Endothelial cell (in vitro differentiated cells): ENCODE data around the gene SUCNR1. TPM values are rescaled to one million over a fixed set of nuclear protein-coding genes. Genes with fewer than 3 reads are reported as not detected.
"Not testable (repeated sequence)": the region's sequence is repeated elsewhere in the genome, so short reads cannot be mapped to it uniquely, and the experiment has no call there.

ENCODE experiments used
- DNase-seq: peaks from one replicate; pipeline ENCODE4 v3.0.0; 2021; ENCODE audit warnings: low spot score
- H3K27ac Mint-ChIP-seq: one replicate; pipeline ENCODE4 v1.8.0; 2021; ENCODE audit warnings: mixed read lengths, inconsistent platforms; ENCODE audit not compliant: unreplicated experiment
- H3K27me3 Mint-ChIP-seq: one replicate; pipeline ENCODE4 v1.8.0; 2021; ENCODE audit warnings: mild to moderate bottlenecking, moderate library complexity, mixed read lengths, inconsistent platforms; ENCODE audit not compliant: unreplicated experiment
- H3K36me3 Mint-ChIP-seq: one replicate; pipeline ENCODE4 v1.8.0; 2021; ENCODE audit warnings: mild to moderate bottlenecking, low read depth, mixed read lengths, inconsistent platforms; ENCODE audit not compliant: unreplicated experiment
- H3K4me1 Mint-ChIP-seq: one replicate; pipeline ENCODE4 v1.8.0; 2021; ENCODE audit warnings: mild to moderate bottlenecking, mixed read lengths, inconsistent platforms; ENCODE audit not compliant: unreplicated experiment
- H3K4me3 Mint-ChIP-seq: one replicate; pipeline ENCODE4 v1.8.0; 2021; ENCODE audit warnings: mild to moderate bottlenecking, mixed read lengths, inconsistent platforms; ENCODE audit not compliant: unreplicated experiment
- H3K9me3 Mint-ChIP-seq: one replicate; pipeline ENCODE4 v1.8.0; 2021; ENCODE audit warnings: mixed read lengths, inconsistent platforms; ENCODE audit not compliant: unreplicated experiment
- CTCF ChIP-seq: fragments of 200-600 bp; sonication (generic); IDR thresholded peaks from one replicate; pipeline ENCODE4 v1.5.0; 2021; ENCODE audit warnings: antibody characterized with exemption; ENCODE audit not compliant: unreplicated experiment
- total RNA-seq: library from RNA; stranded (reverse); fragmentation: NEBNext Ultra II Directional; extraction: Animal tissue kit (Norgen Biotek cat#: 25700); gene quantifications from one replicate; pipeline ENCODE4 v1.2.1, GENCODE V29; 2021; ENCODE audit not compliant: unreplicated experiment

SUCNR1 gene
- total RNA-seq, 1 donor from 2014 or later = 0.05 TPM

- H3K36me3 Mint-ChIP-seq = no peaks in the 10 kb centered on the region
- H3K4me3 Mint-ChIP-seq = no peak overlapping the region
- peaks cover 5% of the 10 kb centered on the region for H3K4me1 Mint-ChIP-seq
- no peak for DNase-seq
- no peaks in the 10 kb centered on the region for H3K27me3 Mint-ChIP-seq
- H3K9me3 Mint-ChIP-seq = no peaks in the 10 kb centered on the region
- no peak overlapping the region for H3K27ac Mint-ChIP-seq
- TF ChIP-seq CTCF = no peak
Observed at GRCh38 chr3:151879037-151879436, 5.6 kb downstream of the SUCNR1 start.

DNA sequence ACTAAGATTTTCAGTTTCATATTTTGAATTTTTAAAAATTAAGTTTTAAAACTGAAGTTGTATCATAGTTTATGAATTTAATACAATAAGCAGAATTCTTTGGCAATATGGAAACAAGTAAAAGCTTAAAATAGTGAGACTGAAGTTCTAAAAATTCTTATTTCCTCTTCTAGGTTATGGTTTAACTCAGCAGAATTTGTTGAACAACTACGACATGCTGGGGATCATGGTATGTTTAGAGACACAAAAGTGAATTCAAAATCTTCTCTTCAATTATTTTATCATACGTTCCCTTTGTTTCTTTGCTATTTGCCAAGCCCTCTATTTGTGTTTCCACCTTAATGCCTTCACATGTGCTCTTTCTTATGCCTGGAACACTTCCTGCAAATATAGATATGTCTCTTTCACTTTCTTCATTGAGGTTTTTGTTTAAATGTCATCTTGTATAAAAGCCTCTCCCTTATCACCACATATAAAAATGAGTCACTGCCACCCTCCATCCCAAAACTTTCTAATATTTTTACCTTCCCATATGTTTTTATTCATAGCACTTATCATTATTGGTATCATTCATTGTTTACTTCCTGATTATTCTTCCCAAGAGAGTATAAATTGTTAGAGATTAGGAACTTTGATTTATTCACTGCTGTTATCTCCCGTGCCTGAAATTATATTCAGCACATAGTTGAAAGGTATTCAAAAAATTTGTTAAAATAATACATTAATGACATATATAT is 6.4 kb downstream of the SUCNR1 start:
- H3K4me3 Mint-ChIP-seq = no peak overlapping the region
- H3K9me3 Mint-ChIP-seq = no peaks in the 10 kb centered on the region
- no peak for TF ChIP-seq CTCF
- no peak overlapping the region for H3K27ac Mint-ChIP-seq
- no peaks in the 10 kb centered on the region for H3K36me3 Mint-ChIP-seq
- H3K27me3 Mint-ChIP-seq = no peaks in the 10 kb centered on the region
- no peak for DNase-seq
- H3K4me1 Mint-ChIP-seq = peaks cover 5% of the 10 kb centered on the region

- Mint-ChIP-seq H3K27me3 (no peaks in the 10 kb centered on the region), H3K36me3 (no peaks in the 10 kb centered on the region), H3K9me3 (no peaks in the 10 kb centered on the region), H3K4me3 (no peak overlapping the region), H3K27ac (no peak overlapping the region), H3K4me1 (peaks cover 5% of the 10 kb centered on the region)
- TF ChIP-seq CTCF = no peak
- DNase-seq = no peak
Observed at GRCh38 chr3:151880416-151880690, 6.9 kb downstream of the SUCNR1 start.

- no peak for DNase-seq
- no peaks in the 10 kb centered on the region for H3K27me3 Mint-ChIP-seq
- no peaks in the 10 kb centered on the region for H3K9me3 Mint-ChIP-seq
- no peaks in the 10 kb centered on the region for H3K4me1 Mint-ChIP-seq
- H3K36me3 Mint-ChIP-seq = no peaks in the 10 kb centered on the region
- H3K4me3 Mint-ChIP-seq = no peak overlapping the region
- TF ChIP-seq CTCF = no peak
- H3K27ac Mint-ChIP-seq = no peak overlapping the region
Observed at GRCh38 chr3:151881137-151881536, 7.7 kb downstream of the SUCNR1 start.

- not testable (repeated sequence) for H3K9me3 Mint-ChIP-seq, H3K4me1 Mint-ChIP-seq, H3K27ac Mint-ChIP-seq, DNase-seq, H3K4me3 Mint-ChIP-seq, H3K27me3 Mint-ChIP-seq, H3K36me3 Mint-ChIP-seq
Observed at GRCh38 chr3:151885397-151885796, 12.0 kb downstream of the SUCNR1 start.

GRCh38 chr3:151887450-151888211 is 14.2 kb downstream of the SUCNR1 start:
- not testable (repeated sequence) for H3K4me1 Mint-ChIP-seq, H3K9me3 Mint-ChIP-seq, H3K27me3 Mint-ChIP-seq, H3K4me3 Mint-ChIP-seq, H3K27ac Mint-ChIP-seq, DNase-seq, H3K36me3 Mint-ChIP-seq
